Measurements from ENCODE around the gene RANBP9. TPM values are rescaled to one million over a fixed set of nuclear protein-coding genes. Genes with fewer than 3 reads are reported as not detected.

The RANBP9 gene
- 20.1 TPM for total RNA-seq (2013)
- 10 to 100 TPM in 1 of 3 donors, 1 to 10 TPM in 2; 1.8 to 26.1 (median 2.0) TPM for polyA plus RNA-seq
- 12.3 and 20.9 TPM in 2 replicates for polyA minus RNA-seq
- total RNA-seq: 65.1 to 136 (median 72.4) reads per million in 11 experiments

GRCh38 chr6:13711733-13712598, at the start of gene RANBP9:
RANBP9 (minus strand) TSS chr6:13711835; CDS start chr6:13711505, 330 bp downstream.
- Mint-ChIP-seq H3K9me3 (peaks cover under 1 to 6% (median 4%) of the 10 kb centered on the region in 7 donors), H3K36me3 (no peaks in the 10 kb centered on the region), H3K27ac (peak within 1 kb of the TSS; percentile 90 to 96 (median 94)), H3K4me1 (peaks cover 56% of the 10 kb centered on the region), H3K27me3 (ENCODE audit: low read depth in 3 of 3) (peaks cover 0 to 2% (median 0%) of the 10 kb centered on the region in 3 donors), H3K4me3 (peak within 1 kb of the TSS; percentile 97 to 99)
- WGBS (ENCODE audit: insufficient coverage): under 1% methylated on average over 93 of the region's 102 CpGs
- H3K4me1 ChIP-seq (ENCODE audit: control insufficient read depth in 1 of 2, insufficient read depth in 2 of 2, low read length in 2 of 2): peaks cover 39 to 54% of the 10 kb centered on the region in 2 donors
- intact Hi-C loops (cut with micrococcal nuclease): loop anchor here (5.0 to 10.0 kb wide), 3 partner anchors 47 to 297 kb away; partner anchors contain the start of gene NOL7 (in 1 of the 2)
- DNase-seq: peak; percentile 53 to 67 (median 65)
- H3K27me3 ChIP-seq (ENCODE audit: control insufficient read depth in 2 of 2, insufficient read depth in 2 of 2, low read length in 2 of 2): no peaks in the 10 kb centered on the region
- peaks cover 39% of the 10 kb centered on the region for H4K20me1 ChIP-seq (ENCODE audit: insufficient read depth, low read length)
- no peaks in the 10 kb centered on the region for H3K36me3 ChIP-seq (replicated peaks in 1 of 2; ENCODE audit: control insufficient read depth in 1 of 2, insufficient read depth in 2 of 2, low read length in 2 of 2)
- peak within 1 kb of the TSS; percentile 67 to 95 (median 85) for H3K4me3 ChIP-seq (replicated peaks in 1 of 3; ENCODE audit: low read depth in 2 of 3, low read length in 3 of 3)
- H3K27ac ChIP-seq (ENCODE audit: low read depth in 1 of 2, low read length in 2 of 2): peak within 1 kb of the TSS; percentile 86 to 92
- peak within 1 kb of the TSS; percentile 84 for H3K9ac ChIP-seq (ENCODE audit: insufficient read depth, low read length, poor library complexity, severe bottlenecking)
- H3K9me3 ChIP-seq (replicated peaks in 1 of 2; ENCODE audit: control insufficient read depth in 1 of 2, insufficient read depth in 1 of 2, low read length in 2 of 2): peaks cover 1 to 2% of the 10 kb centered on the region in 2 donors
- H3K79me2 ChIP-seq (ENCODE audit: insufficient read depth, low read length): peaks cover 41% of the 10 kb centered on the region
- TF ChIP-seq, protein P1, sequence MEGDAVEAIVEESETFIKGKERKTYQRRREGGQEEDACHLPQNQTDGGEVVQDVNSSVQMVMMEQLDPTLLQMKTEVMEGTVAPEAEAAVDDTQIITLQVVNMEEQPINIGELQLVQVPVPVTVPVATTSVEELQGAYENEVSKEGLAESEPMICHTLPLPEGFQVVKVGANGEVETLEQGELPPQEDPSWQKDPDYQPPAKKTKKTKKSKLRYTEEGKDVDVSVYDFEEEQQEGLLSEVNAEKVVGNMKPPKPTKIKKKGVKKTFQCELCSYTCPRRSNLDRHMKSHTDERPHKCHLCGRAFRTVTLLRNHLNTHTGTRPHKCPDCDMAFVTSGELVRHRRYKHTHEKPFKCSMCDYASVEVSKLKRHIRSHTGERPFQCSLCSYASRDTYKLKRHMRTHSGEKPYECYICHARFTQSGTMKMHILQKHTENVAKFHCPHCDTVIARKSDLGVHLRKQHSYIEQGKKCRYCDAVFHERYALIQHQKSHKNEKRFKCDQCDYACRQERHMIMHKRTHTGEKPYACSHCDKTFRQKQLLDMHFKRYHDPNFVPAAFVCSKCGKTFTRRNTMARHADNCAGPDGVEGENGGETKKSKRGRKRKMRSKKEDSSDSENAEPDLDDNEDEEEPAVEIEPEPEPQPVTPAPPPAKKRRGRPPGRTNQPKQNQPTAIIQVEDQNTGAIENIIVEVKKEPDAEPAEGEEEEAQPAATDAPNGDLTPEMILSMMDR (IDR thresholded peaks at IDR 0.05): no peak
- peak within 1 kb of the TSS; percentile 95 for H2AFZ ChIP-seq (ENCODE audit: insufficient read depth, low read depth, low read length, poor library complexity, severe bottlenecking)
- peak within 1 kb of the TSS; percentile 96 for H3K4me2 ChIP-seq (replicated peaks; ENCODE audit: extremely low read depth, low read length, poor library complexity, severe bottlenecking)

Data from CD14-positive monocyte (primary cell).